ENCODE data around the gene PLB1.
"Not testable (repeated sequence)": the region's sequence is repeated elsewhere in the genome, so short reads cannot be mapped to it uniquely, and the experiment has no call there.

The PLB1 gene

DNA sequence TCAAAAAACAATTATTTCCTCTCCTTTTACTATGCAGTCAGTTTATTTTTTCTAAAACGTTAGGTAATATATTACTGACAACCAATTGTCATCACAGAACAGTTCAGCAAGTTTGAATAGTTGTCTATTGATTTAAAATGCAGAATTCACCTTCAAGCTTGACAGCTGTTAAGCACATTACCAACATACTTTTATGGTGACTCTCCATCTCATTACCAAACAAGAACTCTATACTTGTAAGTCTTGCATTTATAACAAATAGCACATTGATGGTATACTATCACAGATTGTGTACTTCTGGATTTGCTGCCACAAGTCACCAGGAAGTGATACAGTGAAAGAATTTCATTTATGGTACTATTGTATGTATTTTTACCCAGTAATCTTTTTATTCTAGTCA is 156.4 kb downstream of the PLB1 start:
- DNase-seq = peak; percentile 22

DNA sequence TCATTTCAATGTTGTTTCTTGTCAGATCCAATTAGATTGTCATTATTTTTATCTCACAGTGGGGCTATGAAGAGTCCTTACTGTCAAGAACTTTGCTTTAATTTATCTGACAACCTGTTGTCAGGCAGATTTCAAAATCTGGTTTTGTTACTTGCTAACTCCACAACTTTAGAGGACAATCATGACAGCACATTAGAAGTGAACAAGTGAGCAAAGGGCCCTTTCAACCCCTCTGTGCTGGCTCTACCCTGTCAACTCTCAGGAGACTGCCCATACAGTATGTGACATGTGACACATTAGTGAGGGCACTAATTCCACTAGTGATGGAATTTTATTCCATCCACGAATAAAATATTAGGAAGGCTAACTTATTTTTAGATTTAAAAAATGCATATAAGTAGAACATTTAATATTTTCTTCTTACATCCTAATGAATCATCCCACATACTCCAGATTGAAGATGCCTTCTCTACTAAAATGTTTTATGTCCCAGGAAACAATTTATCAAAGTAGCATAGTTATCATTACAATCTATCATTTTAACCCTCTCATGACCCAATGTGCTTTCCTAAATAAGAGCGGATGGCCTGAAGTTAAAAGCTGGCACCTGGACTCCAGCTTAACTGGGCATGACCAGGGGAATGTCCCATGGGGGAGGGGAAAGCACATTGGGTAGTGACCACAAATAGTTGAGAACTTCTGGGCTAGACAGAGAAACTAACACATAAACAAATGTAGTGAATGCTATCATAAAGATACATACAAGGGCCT is 158.2 kb downstream of the PLB1 start:
- DNase-seq = peak; percentile 25

DNA sequence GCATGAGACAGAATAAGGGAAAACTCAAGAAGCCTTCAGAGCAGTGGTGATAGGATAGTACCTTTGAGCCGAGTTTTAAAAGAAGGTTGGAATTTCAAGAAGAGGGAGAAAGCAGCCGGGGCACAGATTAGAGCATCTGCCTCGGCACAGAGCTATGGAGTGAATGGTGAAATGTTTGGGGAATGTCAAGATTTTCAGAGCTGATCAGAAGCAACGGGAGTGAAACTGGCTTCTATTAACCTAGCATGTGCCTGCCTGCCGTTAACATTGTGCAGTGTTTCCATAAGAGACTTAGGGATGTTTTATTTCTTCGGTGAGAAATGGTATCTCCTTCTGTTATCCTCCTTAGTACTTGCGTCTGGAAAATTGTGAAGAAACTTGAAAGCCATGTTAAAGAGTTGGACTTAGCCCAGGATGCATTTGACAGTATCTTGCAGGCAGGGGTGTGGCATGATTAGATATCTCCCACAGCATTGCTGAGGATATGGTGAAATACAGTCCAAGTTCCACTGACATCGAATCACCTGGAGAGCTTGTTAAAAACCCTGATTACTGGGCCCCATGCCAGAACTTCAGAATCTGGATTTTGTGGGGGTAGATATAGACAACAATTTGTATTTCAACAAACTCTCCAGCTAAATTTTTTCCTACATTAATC is 158.9 kb downstream of the PLB1 start:
- DNase-seq = peak; percentile 85

DNA sequence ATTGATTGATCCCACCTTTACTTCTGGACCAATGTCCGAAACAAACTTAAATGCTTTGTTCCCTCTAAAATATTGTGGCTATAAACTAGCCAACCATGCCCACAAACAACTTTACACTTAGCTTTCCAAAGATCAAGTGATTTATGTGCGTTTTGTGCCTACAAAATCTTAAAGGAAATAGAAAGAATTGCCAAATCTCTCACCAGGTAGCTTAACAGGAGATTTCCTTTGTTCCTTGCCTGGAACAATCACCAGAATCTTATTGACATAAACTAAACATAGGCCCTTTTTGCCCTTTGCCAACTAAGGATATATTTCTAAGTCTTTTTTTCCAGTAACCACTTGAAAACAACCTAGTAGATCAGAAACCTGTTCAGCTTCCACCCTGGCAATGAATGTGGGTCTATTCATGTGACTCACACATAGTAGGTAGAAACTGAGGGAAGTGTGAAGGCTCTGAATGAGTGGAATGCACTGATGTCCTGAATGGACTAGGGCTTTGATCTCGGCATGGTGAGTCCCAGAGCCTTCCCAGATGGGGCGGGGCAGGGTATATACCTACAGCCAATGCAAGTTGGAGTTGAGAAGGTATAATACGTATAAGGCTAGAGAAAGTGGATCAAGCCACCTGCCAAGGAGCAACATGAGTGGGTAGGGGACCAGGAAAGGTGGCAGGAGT is 161.2 kb downstream of the PLB1 start:
- no peak for DNase-seq

DNA sequence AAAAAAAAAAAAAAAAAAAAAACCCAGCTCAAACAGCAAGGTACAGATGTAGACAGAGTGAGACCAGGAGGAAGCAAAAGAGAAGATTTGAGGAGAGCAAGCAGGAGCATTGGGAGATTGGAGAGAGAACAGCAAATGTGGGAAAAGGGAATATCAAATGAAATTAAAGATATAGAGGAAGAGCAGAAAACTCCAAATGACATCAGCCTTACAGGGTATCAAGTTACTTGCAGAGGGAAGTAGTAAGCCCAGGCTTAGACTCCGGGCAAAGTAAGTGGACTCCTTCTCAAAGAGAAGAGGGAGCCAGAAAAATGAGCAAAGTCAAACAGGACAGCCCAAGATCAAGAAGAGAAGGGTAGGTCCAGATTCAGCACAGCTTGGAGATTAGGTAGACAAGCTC is 162.5 kb downstream of the PLB1 start:
- peak; percentile 43 for DNase-seq

DNA sequence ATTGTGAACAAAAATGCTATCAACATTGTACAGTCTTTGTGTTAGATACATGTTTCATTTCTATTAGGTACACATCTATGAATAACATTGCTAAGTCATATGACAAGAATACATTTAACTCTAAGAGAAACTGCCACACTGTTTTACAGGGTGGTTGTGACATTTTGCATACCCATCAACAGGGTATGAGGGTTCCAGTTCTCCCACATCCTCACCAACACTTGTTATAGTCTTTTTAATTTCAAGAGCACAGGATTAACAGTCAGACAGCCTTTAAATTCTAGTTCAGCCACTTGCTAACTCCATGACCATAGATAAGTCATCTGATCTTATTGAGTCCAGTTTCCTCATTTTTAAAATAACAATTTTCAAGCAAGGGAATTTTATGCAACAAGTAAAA is 163.3 kb downstream of the PLB1 start:
- DNase-seq = no peak

DNA sequence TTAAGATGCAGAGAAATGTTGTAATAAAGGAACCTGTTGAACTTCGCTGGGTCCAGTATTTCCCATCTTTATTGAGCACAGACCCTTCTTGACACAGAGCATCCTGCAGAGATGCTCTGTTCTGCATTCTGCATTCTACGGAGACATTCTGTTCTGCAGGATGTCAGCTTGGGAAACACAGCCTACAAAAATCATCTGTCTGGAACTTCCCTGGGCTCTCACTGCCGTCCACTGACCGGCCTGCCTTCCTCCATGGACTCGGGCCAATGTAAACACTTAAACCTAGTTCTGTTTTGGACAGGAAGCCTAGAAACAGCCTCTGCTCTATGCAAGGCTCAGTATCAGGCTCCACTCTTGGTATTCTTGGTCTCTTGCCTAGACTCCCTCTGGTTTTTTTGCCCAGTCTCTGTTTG is 165.7 kb downstream of the PLB1 start:
- peak; percentile 90 for DNase-seq

DNA sequence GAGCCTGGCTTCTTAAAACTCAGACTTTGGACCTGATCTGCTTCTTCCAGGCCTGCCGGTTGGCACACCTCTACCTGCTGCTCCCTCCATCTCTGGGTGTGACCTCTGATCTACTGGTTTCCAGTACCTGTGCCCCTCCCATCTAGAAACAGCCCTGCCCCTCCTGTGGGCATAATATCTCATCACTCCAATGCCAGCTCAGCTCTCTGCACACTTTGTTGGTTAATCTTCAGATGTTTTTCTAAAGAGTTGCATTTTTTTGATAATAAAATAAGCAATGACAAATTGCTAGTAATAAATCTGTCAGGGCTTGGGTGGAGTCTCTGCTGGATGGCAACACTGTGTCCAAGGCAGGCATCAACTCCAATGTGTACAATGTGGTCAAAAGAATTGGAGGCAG is 166.2 kb downstream of the PLB1 start:
- DNase-seq = peak; percentile 61

DNA sequence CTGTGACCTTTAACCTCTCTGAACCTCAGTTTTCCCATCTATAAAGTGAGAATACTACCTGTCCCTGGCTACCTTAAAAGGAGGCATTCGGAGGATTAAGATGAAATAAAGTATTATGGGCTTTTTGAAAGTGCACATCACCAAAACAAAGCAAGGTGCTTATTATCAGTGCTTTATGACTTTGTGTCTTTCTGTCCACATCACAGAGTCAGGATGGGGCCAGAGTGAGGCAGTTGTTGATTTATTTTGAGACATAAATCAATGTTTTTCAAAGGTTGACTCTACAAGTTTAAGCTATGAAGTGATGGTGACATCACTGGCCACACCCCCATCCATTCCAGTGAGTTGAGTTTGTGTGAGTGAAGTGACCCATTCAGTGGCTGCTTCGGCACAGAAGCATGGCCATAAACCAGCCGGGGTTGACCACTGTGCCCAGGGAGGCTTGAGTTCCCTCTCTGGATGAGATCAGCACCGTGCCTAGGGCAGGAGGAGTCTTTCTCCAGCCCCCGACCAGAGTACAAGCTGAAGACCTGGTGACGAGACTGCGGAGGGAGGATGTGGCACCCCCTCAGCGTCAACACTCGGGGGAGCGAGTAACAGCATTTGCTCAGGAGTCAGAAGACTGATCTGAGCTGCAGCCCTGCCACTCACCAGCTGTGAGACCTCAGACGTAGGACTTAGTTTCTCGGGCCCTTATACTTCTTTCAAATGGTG is 166.8 kb downstream of the PLB1 start:
- peak; percentile 40 for DNase-seq

DNA sequence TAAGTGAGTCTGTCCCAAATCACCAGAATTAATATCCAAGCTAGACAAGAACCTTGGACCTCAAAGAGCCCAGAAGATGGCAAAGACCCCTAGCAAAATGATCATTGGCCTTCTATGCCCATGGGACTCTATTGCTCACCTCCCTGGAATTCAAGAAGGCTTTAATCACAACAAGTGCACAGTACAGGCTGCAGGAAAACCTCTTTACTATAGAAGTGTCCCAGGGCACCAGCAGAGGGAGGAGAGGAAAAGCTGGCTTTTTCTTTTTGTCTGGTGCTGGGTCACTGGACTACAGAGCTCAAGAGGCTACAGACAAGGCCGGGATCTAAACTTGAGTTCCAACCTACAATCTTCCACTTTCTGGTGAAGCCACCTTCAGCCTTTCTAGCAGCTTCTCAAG is 167.5 kb downstream of the PLB1 start:
- peak; percentile 40 for DNase-seq

DNA sequence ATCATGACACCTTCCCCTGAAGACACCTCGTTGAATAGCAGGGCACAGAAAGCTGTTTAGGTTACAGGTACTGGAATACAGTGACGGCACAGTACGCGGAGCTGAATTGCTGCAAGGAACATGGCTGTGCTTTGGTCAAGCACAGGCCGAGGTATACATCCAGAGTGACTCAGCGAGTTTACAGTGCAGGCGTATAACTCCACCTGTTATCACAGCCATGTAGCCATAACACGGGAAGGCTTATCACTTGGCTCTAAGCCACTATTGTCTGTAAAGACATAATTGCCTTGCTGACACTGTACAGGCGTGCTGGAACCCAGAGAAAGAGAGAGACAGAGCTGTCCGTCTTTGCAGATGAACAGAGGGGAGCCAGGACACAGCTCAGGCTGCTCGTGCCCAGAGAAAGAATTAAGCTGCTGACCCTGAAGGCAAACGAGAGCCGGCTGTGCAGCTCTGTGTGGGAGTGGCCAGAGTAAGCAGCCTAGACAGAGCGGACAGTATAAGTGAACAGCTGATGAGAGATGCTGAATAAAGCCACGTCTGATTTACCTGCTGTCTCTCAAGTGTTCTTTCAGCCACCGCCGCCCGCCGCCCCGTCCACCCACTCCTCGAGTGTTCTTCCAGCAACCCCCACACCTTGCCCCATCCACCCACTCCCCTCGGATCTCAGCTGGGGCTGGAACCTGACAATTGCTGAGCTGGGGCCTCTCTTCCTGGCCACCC is 168.4 kb downstream of the PLB1 start:
- no peak for DNase-seq

DNA sequence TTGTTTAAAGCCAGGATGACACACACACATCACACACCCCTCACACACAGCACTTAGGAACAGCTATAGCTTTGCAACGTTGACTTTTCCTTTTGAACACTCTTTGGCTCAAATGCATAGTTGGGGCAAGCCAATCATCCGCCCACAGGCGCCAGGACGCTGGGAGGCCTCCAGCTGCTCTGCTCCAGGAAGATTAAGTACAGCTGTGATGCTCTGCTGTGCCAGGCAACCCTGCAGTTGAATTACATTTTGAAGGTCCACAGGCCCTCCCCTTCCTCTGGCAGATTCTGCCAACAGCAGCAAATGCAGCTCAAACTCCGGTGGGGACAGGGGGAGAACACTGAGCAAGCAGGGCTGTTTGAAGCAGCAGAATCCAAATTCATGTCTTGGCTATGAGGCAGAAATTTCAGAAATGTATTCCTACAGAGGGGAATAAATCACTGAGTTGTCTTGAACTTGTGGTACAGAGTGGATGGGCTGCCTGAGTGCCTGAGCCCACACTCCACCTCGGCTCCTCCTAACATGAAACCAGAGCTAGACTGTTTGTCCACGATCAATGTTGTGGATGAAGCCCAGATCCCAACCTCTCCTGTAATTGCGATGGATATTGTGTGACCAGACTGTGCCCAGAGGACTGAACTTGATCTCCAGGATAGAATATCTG is 169.3 kb downstream of the PLB1 start:
- DNase-seq = no peak

DNA sequence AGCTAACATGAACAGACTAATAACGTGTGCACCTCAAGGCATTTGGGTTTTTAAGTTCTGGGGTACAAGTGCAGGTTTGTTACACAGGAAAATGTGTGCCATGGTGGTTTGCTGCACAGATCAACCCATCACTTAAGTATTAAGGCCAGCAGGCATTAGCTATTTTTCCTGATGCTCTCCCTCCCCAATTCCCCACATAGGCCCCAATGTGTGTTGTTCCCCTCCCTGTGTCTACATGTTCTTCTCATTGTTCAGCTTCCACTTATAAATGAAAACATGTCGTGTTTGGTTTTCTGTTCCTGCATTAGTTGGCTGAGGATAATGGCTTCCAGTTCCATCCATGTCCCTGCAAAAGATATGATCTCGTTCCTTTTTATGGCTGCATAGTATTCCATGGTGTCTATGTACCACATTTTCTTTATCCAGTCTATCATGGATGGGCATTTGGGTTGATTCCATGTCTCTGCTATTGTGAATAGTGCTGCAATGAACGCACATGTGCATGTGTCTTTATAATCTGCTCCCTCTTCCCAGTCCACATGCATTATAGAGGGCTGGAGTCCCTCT is 170.0 kb downstream of the PLB1 start:
- not testable (repeated sequence) for DNase-seq

DNA sequence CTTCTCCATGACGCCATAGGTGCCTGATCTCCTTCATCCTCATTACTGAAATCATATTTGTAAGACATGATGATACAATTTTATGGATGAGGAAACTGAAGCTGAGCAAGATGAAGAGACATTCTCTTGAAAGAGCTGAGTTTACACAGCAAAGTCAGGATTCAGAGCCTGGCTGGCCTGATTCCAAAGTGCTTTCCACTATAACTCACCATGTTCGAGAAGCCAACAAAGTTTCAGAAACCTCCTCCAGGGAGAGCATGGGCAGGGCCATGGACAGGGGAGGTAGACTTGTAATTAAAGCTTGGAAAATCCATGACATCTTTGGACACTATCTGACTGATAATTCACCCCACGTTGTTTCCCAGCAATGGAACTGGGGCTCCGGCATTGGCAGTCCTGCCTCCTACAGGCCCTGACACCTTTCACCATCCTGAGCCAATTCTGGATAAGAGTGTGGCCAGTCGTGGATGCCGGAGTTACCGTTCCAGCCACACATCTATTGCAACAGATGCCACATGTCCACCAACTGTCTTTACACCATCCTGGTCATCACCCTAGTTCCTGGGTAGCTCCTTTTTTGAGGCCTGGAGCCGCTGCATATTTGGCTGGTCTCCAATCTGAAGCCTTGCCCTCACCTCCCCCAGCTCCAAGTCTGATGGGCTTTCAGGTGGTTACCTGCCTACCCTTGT is 170.8 kb downstream of the PLB1 start:
- DNase-seq = no peak

DNA sequence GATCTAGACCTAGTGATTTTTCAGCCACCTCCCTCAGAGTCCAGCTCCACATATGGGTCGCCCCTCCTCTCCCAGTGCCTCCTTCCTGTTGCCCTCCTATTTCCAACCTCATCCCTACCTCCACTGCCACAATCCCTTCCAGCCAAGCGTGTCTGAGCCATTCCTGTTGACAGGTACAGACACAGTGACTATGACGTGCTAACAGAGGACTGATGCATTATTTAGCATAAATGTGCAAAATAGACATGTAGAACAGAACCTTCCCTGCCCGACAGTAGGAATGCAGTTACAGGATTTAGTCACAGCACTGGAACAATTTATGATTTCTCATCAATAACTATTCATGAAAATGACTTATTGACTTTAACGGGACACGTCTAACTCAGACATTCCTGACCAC is 171.4 kb downstream of the PLB1 start:
- no peak for DNase-seq

DNA sequence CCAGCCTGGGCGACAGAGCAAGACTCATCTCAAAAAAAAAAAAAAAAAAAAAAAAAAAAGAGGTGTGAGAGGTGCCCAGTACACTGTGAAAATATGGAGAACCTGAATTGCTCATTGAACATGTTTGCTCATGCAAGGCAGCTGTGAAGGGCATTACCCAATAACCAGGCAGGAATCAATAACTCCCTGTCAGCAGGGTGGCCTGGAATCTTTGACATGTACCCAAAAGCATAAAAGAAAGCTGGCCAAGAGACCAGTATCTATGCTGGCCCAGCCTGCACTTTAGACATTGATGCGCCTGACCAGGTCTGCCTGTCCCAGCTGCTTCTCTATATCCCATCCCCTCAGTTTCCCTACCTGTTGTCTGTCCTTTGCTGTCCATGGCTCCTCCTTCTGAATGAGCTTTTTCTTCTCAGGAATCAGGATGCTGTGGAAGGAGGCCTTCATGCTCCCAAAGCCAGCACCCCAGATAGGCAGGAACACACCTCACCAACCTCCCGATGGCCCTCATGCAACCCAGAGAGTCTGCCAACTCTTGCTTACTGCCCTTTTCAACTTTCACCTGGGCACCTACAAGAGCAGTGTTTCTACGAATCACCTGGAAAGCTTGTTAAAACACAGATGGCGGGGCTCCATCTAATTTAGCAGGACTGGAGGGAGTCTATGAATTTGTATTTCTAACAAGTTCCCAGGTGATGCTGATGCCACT is 172.4 kb downstream of the PLB1 start:
- no peak for DNase-seq

DNA sequence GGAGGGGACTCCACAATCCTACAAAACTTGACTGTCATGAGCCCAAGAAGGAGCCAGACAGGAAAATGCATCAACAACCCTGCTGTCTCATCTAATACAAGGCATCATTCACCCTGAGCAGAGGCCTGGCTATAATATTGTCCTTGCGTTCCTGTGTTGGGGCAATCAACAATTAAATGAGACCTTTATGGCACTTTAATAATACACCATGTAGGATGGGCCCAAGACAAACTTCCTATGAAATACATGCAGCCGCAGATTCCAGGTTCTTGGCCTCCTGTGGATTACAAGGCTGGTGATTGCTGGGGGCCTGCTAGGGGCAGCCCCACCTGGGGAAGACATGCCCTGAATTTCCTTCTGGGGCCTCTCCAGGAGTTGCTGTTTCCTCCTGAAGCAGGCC is 173.0 kb downstream of the PLB1 start:
- DNase-seq = no peak

DNA sequence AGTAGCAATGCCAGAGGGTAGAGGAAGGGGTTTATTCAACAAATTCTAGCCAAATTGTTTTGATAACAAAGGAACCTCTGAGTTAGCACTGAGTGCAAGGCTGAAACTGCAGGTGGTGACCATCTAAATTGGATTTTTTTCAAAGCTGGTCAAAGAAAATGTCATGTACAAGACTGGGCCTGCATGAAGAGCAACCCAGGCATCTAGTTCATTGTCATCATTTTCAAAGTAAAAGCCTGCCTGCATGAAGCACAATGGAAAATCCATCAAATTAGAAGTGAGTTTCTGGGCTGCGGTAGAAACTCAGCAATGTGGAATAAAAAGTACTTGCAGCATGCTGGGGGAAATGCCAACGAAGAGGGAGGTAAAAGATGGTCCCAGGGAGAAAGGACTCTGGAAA is 175.0 kb downstream of the PLB1 start:
- no peak for DNase-seq

DNA sequence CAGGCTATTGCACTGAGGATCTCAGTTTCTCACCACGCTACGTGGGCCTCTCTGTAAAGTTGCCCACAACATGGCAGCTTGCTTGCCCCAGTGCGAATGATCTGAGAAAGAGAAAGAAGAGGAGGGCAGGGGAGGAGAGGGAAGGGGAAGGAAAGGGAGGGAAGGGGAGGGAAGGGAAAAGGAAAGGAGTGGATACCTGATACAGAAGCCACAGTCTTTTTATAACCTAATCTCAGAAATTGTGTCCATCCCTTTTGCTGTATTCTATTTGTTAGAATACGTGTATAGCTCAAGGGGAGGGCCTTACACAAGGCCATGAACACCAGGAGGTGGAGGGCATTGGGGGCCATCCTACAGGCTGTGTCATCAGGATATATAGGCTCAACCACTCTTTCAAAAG is 177.5 kb downstream of the PLB1 start:
- no peak for DNase-seq

DNA sequence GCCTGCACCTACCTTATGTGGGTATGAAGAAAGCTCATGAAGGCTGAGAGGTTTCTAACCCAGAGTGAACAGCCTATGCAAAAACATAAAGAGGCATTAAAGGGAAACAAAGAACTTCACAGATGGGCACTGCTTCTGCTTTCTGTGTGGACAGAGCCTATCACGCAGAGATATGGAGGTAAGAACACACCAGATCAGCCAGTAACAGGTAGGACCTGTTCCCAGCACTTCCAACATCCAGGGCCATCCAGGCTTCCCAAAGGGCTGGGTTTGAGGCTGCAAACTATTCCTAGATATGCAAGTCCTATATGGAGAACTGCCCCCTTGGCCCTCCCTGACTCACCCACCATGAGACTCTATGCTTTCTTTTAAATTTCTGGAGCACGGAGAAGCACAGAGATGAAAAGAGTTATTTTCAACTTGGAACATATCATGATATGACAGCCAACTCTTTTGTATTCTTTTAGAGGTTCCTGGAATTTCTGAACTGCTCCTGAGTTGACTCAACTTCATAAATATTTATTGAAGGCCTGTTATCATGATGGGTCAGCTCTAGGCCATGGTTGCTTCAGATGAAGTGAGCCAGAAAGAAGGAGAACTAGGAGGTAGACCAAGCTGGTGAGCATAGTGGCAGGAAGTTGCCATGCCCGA is 178.3 kb downstream of the PLB1 start:
- DNase-seq = peak; percentile 43

Measured in NCI-H226 (cell line).